ENCODE results near the gene CHMP2A. TPM values are rescaled to one million over a fixed set of nuclear protein-coding genes. Genes with fewer than 3 reads are reported as not detected.

Gene CHMP2A
- total and polyA plus RNA-seq, 2 of the 13 experiments (the other 11 are each of a cell fraction or from before 2014, with no cell fraction given), result 49.7 to 55.0 TPM

- peak; percentile 66 for TF ChIP-seq ZNF142 (CRISPR knock-in tag; IDR thresholded peaks at IDR 0.05)
- TF ChIP-seq GFI1 (CRISPR knock-in tag; IDR thresholded peaks at IDR 0.05; ENCODE audit: borderline replicate concordance), result peak; percentile 80
- no peak for TF ChIP-seq SETDB1 (CRISPR knock-in tag; IDR thresholded peaks at IDR 0.05; ENCODE audit: borderline replicate concordance)
- peak; percentile 92 for TF ChIP-seq MED1 (CRISPR knock-in tag; IDR thresholded peaks at IDR 0.05)
- peak; percentile 76 for TF ChIP-seq RARA (CRISPR knock-in tag; IDR thresholded peaks at IDR 0.05)
- TF ChIP-seq CENPT (CRISPR knock-in tag; IDR thresholded peaks at IDR 0.05; ENCODE audit: low read depth), result peak; percentile 86
- no peak for TF ChIP-seq HHEX (CRISPR knock-in tag; IDR thresholded peaks at IDR 0.05)
- TF ChIP-seq MBNL3 (CRISPR knock-in tag; conservative IDR thresholded peaks at IDR 0.05), result no peak
- peak; percentile 94; the same call in 1 of the 2 replicates for TF ChIP-seq NRL (CRISPR knock-in tag; IDR thresholded peaks at IDR 0.05; ENCODE audit: borderline replicate concordance)
- peak; percentile 74 for TF ChIP-seq SP2 (CRISPR knock-in tag; IDR thresholded peaks at IDR 0.05)
- TF ChIP-seq NAIF1 (CRISPR knock-in tag; IDR thresholded peaks at IDR 0.05; ENCODE audit: borderline replicate concordance), result peak; percentile 92
- no peak for TF ChIP-seq TCF12 (IDR thresholded peaks at IDR 0.05)
- 0 out of 2 replicates have a peak, but pooled peaks have one; percentile 79 for TF ChIP-seq TCF12 (CRISPR knock-in tag; IDR thresholded peaks at IDR 0.05)
- peak; percentile 93 for TF ChIP-seq PHF21A (CRISPR knock-in tag; IDR thresholded peaks at IDR 0.05)
- TF ChIP-seq ZNF652 (CRISPR knock-in tag; IDR thresholded peaks at IDR 0.05; ENCODE audit: borderline replicate concordance, low read depth), result peak; percentile 28; the same call in 1 of the 2 replicates
- no peak for TF ChIP-seq U2AF2 (IDR thresholded peaks at IDR 0.05; ENCODE audit: low read depth, low read length)
- TF ChIP-seq ZNF468 (CRISPR knock-in tag; IDR thresholded peaks at IDR 0.05), result peak; percentile 24; the same call in 1 of the 2 replicates
- TF ChIP-seq NCOR1 (IDR thresholded peaks at IDR 0.05; ENCODE audit: borderline replicate concordance, low read length), result 0 out of 2 replicates have a peak, but pooled peaks have one; percentile 75
- TF ChIP-seq TBX2 (CRISPR knock-in tag; IDR thresholded peaks at IDR 0.05; ENCODE audit: borderline replicate concordance), result peak; percentile 93
- peak; percentile 31; the same call in 1 of the 2 replicates for TF ChIP-seq PBX2 (CRISPR knock-in tag; IDR thresholded peaks at IDR 0.05)
- TF ChIP-seq SP5 (CRISPR knock-in tag; IDR thresholded peaks at IDR 0.05; ENCODE audit: borderline replicate concordance, low read depth), result peak; percentile 57; the same call in 1 of the 2 replicates
- TF ChIP-seq SMARCE1 (IDR thresholded peaks at IDR 0.05; ENCODE audit: borderline replicate concordance), result no peak
- TF ChIP-seq ZBTB38 (CRISPR knock-in tag; IDR thresholded peaks at IDR 0.05), result peak; percentile 96
- TF ChIP-seq ZFP41 (CRISPR knock-in tag; IDR thresholded peaks at IDR 0.05; ENCODE audit: borderline replicate concordance), result peak; percentile 16; the same call in 1 of the 2 replicates
These were observed 35.3 kb downstream of the CHMP2A start, which contains the start of gene ZBTB45 (continued) for GRCh38 chr19:58519355-58520256.
